Activated gamma-delta T cell treated with anti-CD3 and anti-CD28 coated beads, Interleukin-2, amount 50 U/mL, for 16 hours (primary cell): Measurements from ENCODE around the gene RHOV.

Experiments used
- DNase-seq: peaks from one replicate; pipeline ENCODE4 v3.0.0-alpha.2; 2020; ENCODE audit warnings: low read depth

Gene RHOV, protein sequence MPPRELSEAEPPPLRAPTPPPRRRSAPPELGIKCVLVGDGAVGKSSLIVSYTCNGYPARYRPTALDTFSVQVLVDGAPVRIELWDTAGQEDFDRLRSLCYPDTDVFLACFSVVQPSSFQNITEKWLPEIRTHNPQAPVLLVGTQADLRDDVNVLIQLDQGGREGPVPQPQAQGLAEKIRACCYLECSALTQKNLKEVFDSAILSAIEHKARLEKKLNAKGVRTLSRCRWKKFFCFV

DNA sequence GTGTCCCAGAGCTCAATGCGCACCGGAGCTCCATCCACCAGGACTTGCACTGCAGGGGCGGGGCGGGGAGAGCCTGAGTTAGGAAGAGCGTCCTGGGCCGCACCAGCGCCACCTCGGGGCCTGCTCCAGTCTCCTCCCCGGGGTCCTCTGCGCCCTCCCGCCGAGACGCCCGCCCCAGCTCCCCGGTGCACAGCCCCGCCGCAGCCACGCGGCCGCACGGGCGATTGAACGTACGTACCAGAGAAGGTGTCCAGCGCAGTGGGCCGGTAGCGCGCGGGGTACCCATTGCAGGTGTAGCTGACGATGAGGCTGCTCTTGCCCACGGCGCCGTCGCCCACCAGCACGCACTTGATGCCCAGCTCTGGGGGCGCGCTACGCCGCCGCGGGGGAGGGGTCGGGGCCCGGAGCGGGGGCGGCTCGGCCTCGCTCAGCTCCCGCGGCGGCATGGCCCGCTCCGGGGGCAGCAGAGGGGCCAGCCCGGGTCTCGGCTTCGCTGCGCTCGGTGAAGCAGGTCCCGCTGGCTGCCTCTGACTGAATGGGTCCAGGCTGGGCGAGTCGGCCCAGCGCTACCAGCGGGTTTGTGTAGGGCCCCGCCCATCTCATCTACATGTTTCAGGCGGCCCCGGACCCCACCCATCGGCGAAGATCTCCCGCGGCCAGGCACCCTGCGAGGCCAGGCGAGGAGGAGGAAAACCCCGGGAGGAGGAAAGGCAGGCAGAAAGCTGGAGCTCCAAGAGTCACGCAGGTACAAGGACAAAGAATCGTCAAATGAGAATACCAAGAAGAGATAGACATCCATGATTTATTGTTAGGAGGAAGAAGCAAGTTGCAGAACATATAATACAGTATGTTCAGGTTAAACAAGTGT lies at the start of gene RHOV:
RHOV (minus strand) TSS at position 541 of the 868 bp plus-strand sequence; CDS start at position 446, 95 bp downstream.
- DNase-seq: no peak

GRCh38 chr15:40923551-40923950 lies 49.5 kb upstream of the RHOV start:
- DNase-seq: no peak

DNA sequence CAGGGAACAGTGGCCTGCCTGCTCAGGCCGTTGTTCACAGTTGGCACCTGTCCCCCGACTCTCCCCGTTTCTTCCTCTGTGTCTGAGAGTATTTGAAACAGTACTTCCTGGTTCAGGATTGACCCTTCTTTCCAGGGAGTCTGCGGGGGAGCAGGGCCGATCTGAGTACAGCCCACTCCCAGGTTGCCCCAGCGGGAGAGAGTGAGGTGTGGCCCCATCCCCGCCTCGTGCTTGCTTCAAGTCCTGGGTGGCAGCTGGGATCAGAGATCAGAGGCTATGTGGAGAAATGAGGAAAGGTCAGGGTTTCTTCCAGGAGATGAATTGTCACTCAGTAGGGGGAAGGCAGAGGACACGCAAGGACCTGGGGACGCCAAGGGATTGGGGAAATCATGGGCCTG lies 48.6 kb upstream of the RHOV start:
- no peak for DNase-seq

DNA sequence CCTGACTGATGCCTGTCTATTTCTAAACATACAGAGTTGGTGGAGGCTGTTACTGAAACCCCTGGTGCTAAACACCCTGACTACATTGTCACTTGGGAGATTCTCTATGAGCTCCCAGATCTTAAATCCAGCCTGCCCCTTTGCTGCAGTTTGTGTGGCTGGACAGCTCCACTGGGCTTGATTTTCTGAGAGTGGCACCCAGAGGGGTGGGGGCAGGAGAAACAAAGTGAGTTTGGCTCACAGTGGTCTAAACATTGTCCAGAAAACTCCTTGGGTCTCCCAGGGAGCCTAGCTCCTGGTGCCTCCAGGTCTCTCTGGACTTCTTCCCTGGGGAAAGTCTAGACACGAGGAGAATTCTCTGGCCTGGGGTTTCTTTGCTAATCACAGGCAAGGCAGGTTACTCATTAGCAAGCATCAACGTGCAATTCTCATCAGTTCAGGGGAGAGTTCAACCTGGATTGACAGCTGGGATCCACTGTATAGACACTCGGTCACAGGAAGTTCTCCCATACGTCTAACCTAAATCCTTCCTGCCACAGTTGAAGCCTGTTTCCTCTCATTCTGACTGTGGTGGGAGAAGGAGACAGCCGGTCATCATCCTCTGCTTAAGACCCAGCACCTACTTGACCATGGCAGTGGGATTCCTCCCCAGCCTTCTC lies 48.0 kb upstream of the RHOV start:
- no peak for DNase-seq

- no peak for DNase-seq
These were observed 44.9 kb upstream of the RHOV start for GRCh38 chr15:40918799-40919392.

GRCh38 chr15:40918146-40918798 lies 44.2 kb upstream of the RHOV start:
- no peak for DNase-seq

DNA sequence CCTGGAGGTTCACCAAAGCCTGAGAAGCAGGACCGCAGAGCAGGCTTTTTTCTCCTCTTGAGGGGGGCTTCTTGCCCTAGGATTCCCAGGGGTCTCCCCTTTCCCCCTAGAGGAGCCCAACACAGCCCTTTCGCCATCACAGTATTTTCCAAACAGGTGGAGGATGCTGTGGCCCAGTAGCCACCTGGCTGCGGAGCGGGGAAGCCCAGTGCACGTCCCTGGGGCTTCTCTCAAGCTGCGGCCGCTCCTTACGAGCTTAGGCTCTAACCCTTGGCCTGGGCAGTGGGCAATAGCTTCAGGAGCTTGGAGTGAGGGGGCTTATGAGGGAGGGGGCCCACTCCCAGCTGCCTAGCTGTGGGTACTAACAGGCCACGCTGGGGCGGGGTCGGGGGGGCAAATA lies 43.6 kb upstream of the RHOV start:
- DNase-seq: no peak

- DNase-seq: no peak
These were observed 41.6 kb upstream of the RHOV start for GRCh38 chr15:40915679-40916078.

- no peak for DNase-seq
These were observed 41.2 kb upstream of the RHOV start for GRCh38 chr15:40915116-40915661.

DNA sequence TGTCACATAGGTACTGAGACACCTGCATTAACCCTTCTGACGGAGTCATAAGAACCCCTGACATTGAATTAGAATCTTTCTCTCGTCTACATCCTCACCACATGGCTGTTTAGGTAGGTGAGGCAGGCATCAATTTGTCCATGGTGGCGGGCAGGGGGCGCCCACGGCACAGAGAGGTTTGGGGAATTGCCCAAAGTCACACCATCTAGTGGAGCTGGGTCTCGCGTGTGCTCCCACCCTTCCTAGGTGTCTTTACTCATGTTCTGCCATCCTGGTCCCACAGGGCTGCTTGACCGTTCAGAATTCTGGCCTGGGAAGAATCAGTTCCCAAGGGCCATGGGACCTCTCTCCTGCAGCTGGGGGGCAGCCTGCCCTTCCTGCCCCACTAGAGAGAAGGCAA lies 40.5 kb upstream of the RHOV start:
- no peak for DNase-seq

DNA sequence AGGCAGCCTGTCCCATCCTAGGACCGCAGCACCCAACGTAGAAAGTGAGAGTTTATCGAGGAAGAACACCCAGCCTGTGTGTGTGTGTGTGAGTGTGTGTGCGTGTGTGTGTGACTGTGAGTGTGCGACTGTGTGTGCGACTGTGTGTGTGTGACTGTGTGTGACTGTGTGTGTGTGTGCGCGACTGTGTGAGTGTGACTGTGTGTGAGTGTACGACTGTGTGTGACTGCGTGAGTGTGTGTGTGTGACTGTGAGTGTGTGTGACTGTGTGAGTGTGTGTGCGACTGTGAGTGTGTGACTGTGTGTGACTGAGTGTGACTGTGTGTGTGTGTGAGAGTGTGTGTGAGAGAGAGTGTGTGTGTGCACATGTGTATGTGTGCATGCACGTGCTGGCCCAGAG lies 40.0 kb upstream of the RHOV start:
- no peak for DNase-seq

DNA sequence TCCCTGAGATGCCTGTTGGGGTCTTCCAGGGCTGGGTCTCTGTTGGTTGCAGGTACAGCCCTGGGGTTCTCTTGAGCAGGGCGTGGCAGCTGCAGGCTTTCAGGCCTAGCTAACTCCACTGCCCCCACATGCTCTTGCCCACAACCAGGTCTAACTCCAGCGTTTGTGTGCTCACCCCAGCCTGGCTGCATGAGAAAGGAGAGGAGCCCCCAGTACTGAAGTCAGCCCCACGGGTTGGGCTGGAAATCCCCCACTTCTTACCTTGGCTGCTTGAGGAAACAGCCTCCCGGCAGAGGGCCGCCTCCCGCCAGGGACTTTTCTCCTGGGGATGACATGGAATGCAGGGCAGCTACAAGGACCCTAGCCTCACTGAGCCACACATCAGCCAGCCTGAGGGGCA lies 38.4 kb upstream of the RHOV start:
- DNase-seq: no peak

DNA sequence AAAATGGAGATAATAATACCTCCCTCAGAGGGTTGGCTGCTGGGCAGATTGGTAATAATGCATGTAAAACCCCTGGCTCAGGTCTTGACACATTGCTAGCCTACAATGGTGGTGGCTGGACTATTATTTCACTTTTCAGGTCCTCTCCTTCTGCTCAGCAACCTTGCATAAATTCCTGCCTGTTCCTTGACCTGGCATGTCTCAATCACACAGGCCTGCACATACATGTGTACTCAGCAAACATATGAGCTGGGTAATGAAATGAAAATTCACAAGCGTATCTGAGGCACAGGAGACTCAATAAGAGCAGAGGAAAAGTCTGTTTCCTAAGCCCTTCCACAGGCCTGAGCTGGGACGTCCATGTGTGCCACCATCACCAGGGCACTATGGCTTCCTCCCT lies 37.7 kb upstream of the RHOV start:
- DNase-seq: no peak

DNA sequence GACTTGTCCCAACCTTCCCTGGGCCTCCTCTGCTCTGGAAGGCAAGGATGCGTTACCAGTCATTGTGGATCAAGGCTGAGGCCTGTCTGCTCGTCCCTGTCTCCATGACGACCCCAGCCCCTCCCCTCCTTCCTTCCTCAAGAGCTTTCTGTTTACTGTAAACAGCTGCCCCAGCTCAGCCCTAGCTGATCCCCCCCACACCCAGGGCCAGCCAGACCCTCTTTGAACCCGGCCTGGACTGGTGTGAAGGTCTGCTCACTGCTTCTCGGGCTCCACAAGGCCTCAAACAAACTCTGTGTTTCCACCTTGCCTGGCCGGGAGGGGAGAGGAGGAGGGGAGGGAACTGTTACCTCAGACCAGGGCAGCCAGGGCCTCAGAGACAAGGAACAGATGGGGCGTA lies 37.1 kb upstream of the RHOV start:
- no peak for DNase-seq

- DNase-seq: no peak
These were observed 35.9 kb upstream of the RHOV start for GRCh38 chr15:40909662-40910630.

DNA sequence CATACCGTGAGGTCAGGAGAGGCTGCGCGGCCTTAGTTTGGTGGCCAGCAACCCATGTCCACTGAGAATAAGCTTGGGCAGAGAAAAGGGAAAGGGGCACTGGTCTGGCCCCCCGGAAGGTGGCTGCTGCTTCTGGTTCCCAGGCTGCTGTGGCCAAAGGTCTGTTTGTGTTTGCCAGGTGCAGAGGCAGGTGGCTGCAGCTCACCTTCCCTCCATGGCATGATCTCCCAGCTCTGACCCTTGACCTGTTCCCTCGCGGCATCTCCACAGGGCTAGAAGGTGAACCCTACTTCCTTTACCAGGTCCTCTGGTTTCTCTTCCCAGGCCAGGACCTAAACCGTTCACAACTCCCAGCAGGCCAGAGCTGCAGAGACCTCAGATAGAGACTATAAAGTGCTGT lies 34.1 kb upstream of the RHOV start:
- no peak for DNase-seq

DNA sequence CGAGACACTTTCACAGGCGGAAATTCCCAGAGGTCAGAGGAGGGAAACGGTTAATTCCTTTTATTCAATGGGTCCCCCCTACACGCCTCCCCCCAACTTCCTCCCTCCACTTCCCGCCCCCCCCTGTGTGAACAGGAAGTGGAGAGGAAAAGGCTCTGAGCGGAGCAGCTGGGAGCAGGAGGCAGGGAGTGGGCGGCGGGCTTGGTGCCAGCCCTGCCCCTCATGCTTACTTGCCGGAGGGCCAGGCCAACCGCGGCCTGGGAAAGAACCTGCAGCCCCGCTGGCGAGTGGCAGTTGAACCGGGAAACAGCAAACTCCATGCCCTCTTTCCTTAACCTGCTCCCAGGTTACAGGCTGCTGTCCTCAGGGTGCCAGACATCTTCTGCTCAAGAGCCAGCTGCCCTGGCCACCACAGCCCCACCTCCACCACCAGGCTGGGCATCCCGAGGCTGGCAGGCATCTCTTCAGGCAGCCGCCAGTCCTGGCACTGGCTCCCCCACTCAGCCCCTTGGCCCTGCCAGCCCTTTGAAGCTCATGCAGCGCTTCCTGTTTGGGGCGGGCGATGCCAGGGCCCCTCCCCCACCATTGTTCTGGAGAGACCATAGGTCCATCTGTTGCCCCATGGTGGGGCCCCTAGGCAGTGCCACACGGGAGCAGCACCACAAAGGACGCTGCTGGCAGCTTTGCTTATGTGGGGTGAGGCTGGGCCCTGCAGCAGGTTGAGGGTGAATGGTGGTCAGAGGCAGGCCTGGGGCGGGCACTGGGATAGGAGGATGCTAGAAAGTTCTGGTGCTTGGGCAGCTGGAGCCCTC lies 33.2 kb upstream of the RHOV start:
- DNase-seq: peak; percentile 48

- DNase-seq: peak; percentile 60
These were observed 32.3 kb upstream of the RHOV start for GRCh38 chr15:40906091-40906990.
